WTC11 (cell line): ENCODE measurements around the gene UBASH3B. TPM values are rescaled to one million over a fixed set of nuclear protein-coding genes. Genes with fewer than 3 reads are reported as not detected.

ENCODE experiments used
- ATAC-seq: fragments of 200-7000 bp; cut with Tn5 transposase; 2 replicates; pipeline ENCODE4 v1.10.0; 2021; ENCODE audit warnings: mild to moderate bottlenecking, moderate library complexity
- CTCF ChIA-PET: fragments of 300-600 bp; sonication (Branson Sonifier 250); formaldehyde crosslinking; loops from one replicate; lab custom pipeline; 2021; ENCODE audit warnings: antibody characterized with exemption; lab: Charles Lee
- POLR2A ChIA-PET: fragments of 350-600 bp; sonication (Branson Sonifier 250); formaldehyde crosslinking; loops from one replicate; lab custom pipeline; 2021; ENCODE audit warnings: antibody characterized with exemption; lab: Charles Lee
- DNase-seq: peaks from one replicate; pipeline ENCODE4 v3.0.0; 2021; ENCODE audit warnings: low spot score
- H3K27ac Mint-ChIP-seq: 2 replicates; pipeline ENCODE4 v1.8.0; 2021; ENCODE audit warnings: mixed read lengths
- H3K27me3 Mint-ChIP-seq: 2 replicates; pipeline ENCODE4 v1.8.0; 2021; ENCODE audit warnings: low read depth, mild to moderate bottlenecking, moderate library complexity, mixed read lengths
- H3K36me3 Mint-ChIP-seq: 2 replicates; pipeline ENCODE4 v1.8.0; 2021; ENCODE audit warnings: mixed read lengths
- H3K4me1 Mint-ChIP-seq: 2 replicates; pipeline ENCODE4 v1.8.0; 2022; ENCODE audit warnings: mixed read lengths
- H3K4me3 Mint-ChIP-seq: 2 replicates; pipeline ENCODE4 v1.8.0; 2021; ENCODE audit warnings: mild to moderate bottlenecking, moderate library complexity, mixed read lengths
- H3K9me3 Mint-ChIP-seq: 2 replicates; pipeline ENCODE4 v1.8.0; 2021; ENCODE audit warnings: mixed read lengths
- ATF1 ChIP-seq: sonication (generic); formaldehyde crosslinking; IDR thresholded peaks from 2 replicates; pipeline ENCODE4 v1.8.1; 2023; ENCODE audit warnings: mild to moderate bottlenecking, moderate library complexity, missing genetic modification reagents
- CBFB ChIP-seq: sonication (generic); formaldehyde crosslinking; IDR thresholded peaks from 2 replicates; pipeline ENCODE4 v1.8.1; 2022; ENCODE audit warnings: mild to moderate bottlenecking, low read depth, missing genetic modification reagents
- ESRRA ChIP-seq: sonication (generic); formaldehyde crosslinking; IDR thresholded peaks from 2 replicates; pipeline ENCODE4 v1.8.1; 2022; ENCODE audit warnings: mild to moderate bottlenecking, missing genetic modification reagents, borderline replicate concordance
- FOXP1 ChIP-seq: sonication (generic); formaldehyde crosslinking; IDR thresholded peaks from 2 replicates; pipeline ENCODE4 v1.8.0; 2022; ENCODE audit warnings: missing genetic modification reagents, mild to moderate bottlenecking, moderate library complexity, borderline replicate concordance
- JUN ChIP-seq: sonication (generic); formaldehyde crosslinking; IDR thresholded peaks from 2 replicates; pipeline ENCODE4 v1.8.0; 2023; ENCODE audit warnings: mild to moderate bottlenecking, missing genetic modification reagents
- NFATC4 ChIP-seq: fragments of 250-450 bp; sonication (Bioruptor Pico); IDR thresholded peaks from 2 replicates; pipeline ENCODE4 v1.9.0; 2021; ENCODE audit warnings: mild to moderate bottlenecking
- SMAD3 ChIP-seq: sonication (generic); formaldehyde crosslinking; IDR thresholded peaks from 2 replicates; pipeline ENCODE4 v1.8.0; 2022; ENCODE audit warnings: missing genetic modification reagents, mild to moderate bottlenecking, borderline replicate concordance
- SOX15 ChIP-seq: fragments of 250-450 bp; sonication (Bioruptor Pico); IDR thresholded peaks from 2 replicates; pipeline ENCODE4 v1.9.0; 2021; ENCODE audit warnings: mild to moderate bottlenecking
- SP1 ChIP-seq: sonication (generic); formaldehyde crosslinking; conservative IDR thresholded peaks from 2 replicates; pipeline ENCODE4 v1.8.1; 2022; ENCODE audit warnings: missing genetic modification reagents
- TEAD1 ChIP-seq: sonication (generic); formaldehyde crosslinking; IDR thresholded peaks from 2 replicates; pipeline ENCODE4 v1.8.0; 2022; ENCODE audit warnings: mild to moderate bottlenecking, missing genetic modification reagents
- ZBTB21 ChIP-seq: sonication (generic); formaldehyde crosslinking; IDR thresholded peaks from 2 replicates; pipeline ENCODE4 v1.8.1; 2023; ENCODE audit warnings: mild to moderate bottlenecking, missing genetic modification reagents, borderline replicate concordance
- total RNA-seq: library from RNA; stranded (reverse); gene quantifications from 3 replicates; pipeline ENCODE4 v1.2.3, GENCODE V29; 2021
- TF ChIP-seq, protein P1 (sequence below): sonication (generic); formaldehyde crosslinking; IDR thresholded peaks from 2 replicates; pipeline ENCODE4 v1.8.0; 2022; ENCODE audit warnings: mild to moderate bottlenecking, missing genetic modification reagents
- TF ChIP-seq, protein P2 (sequence below): sonication (generic); formaldehyde crosslinking; IDR thresholded peaks from 2 replicates; pipeline ENCODE4 v1.8.1; 2023; ENCODE audit warnings: mild to moderate bottlenecking, missing genetic modification reagents
- TF ChIP-seq, protein P3 (sequence below): sonication (generic); formaldehyde crosslinking; conservative IDR thresholded peaks from 2 replicates; pipeline ENCODE4 v1.8.1; 2023; ENCODE audit warnings: mild to moderate bottlenecking, low read depth, missing genetic modification reagents, moderate library complexity
- TF ChIP-seq, protein P4 (sequence below): sonication (generic); formaldehyde crosslinking; IDR thresholded peaks from 2 replicates; pipeline ENCODE4 v1.8.1; 2023; ENCODE audit warnings: mild to moderate bottlenecking, missing genetic modification reagents, moderate library complexity
- TF ChIP-seq, protein P5 (sequence below): sonication (generic); formaldehyde crosslinking; conservative IDR thresholded peaks from 2 replicates; pipeline ENCODE4 v1.8.1; 2022; ENCODE audit warnings: mild to moderate bottlenecking, missing genetic modification reagents
- TF ChIP-seq, protein P6 (sequence below): sonication (generic); formaldehyde crosslinking; IDR thresholded peaks from 2 replicates; pipeline ENCODE4 v1.8.1; 2022; ENCODE audit warnings: low read depth, missing genetic modification reagents, borderline replicate concordance
- TF ChIP-seq, protein P7 (sequence below): sonication (generic); formaldehyde crosslinking; IDR thresholded peaks from 2 replicates; pipeline ENCODE4 v1.8.1; 2022; ENCODE audit warnings: low read depth, mild to moderate bottlenecking, moderate library complexity, missing genetic modification reagents, borderline replicate concordance

The UBASH3B gene
- total RNA-seq, 1 experiment from 2014 or later = 21.1 TPM

DNA sequence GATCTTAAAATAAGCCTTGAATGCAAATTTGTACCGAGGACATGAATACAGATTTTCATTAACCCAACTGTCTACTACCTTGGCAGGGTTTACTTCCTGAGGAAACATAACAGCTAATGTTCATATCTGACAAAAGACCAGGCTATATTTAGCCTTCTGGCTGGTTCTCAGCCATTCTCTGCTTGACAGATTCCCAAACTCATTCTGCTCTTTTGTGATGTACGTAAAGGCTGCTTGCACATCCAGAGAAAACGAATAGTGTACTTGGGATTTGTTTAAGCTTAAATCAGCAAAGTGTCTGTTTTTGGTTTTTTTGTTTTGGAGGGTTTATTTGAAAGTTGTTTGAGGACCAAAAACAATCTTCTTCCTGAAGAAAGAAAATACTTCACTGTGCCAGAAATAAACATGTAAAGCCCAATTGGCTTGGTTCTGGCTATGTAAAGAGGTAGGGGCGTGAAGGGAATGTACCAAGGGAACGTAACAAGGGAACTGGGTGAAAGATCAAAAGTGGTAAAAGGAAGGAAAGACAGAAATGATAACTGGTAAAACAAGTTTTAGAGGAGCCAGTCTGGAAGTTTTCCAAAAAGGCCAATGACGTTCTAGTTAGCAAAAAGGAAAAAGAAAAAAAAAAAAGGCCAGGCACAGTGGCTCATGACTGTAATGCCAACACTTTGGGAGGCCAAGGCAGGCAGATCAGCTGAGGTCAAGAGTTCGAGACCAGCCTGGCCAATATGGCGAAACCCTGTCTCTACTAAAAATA, 161.4 kb downstream of the UBASH3B start:
- Mint-ChIP-seq H3K4me3 (no peak overlapping the region), H3K36me3 (peaks cover 44% of the 10 kb centered on the region), H3K27me3 (no peaks in the 10 kb centered on the region; the same call in 1 of the 2 replicates), H3K27ac (no peak overlapping the region), H3K9me3 (peaks cover 44% of the 10 kb centered on the region), H3K4me1 (peaks cover 42% of the 10 kb centered on the region)
- ATAC-seq = no peak
- TF ChIP-seq NFATC4 (CRISPR knock-in tag) = no peak
- TF ChIP-seq FOXP1 (CRISPR knock-in tag) = no peak
- TF ChIP-seq, protein P1, sequence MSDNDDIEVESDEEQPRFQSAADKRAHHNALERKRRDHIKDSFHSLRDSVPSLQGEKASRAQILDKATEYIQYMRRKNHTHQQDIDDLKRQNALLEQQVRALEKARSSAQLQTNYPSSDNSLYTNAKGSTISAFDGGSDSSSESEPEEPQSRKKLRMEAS = no peak
- TF ChIP-seq ZBTB21 = no peak
- TF ChIP-seq, protein P2, sequence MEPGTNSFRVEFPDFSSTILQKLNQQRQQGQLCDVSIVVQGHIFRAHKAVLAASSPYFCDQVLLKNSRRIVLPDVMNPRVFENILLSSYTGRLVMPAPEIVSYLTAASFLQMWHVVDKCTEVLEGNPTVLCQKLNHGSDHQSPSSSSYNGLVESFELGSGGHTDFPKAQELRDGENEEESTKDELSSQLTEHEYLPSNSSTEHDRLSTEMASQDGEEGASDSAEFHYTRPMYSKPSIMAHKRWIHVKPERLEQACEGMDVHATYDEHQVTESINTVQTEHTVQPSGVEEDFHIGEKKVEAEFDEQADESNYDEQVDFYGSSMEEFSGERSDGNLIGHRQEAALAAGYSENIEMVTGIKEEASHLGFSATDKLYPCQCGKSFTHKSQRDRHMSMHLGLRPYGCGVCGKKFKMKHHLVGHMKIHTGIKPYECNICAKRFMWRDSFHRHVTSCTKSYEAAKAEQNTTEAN = no peak
- TF ChIP-seq, protein P3, sequence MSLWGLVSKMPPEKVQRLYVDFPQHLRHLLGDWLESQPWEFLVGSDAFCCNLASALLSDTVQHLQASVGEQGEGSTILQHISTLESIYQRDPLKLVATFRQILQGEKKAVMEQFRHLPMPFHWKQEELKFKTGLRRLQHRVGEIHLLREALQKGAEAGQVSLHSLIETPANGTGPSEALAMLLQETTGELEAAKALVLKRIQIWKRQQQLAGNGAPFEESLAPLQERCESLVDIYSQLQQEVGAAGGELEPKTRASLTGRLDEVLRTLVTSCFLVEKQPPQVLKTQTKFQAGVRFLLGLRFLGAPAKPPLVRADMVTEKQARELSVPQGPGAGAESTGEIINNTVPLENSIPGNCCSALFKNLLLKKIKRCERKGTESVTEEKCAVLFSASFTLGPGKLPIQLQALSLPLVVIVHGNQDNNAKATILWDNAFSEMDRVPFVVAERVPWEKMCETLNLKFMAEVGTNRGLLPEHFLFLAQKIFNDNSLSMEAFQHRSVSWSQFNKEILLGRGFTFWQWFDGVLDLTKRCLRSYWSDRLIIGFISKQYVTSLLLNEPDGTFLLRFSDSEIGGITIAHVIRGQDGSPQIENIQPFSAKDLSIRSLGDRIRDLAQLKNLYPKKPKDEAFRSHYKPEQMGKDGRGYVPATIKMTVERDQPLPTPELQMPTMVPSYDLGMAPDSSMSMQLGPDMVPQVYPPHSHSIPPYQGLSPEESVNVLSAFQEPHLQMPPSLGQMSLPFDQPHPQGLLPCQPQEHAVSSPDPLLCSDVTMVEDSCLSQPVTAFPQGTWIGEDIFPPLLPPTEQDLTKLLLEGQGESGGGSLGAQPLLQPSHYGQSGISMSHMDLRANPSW = no peak
- no peak for TF ChIP-seq CBFB (CRISPR knock-in tag)
- no peak for TF ChIP-seq ESRRA (CRISPR knock-in tag)
- TF ChIP-seq, protein P4, sequence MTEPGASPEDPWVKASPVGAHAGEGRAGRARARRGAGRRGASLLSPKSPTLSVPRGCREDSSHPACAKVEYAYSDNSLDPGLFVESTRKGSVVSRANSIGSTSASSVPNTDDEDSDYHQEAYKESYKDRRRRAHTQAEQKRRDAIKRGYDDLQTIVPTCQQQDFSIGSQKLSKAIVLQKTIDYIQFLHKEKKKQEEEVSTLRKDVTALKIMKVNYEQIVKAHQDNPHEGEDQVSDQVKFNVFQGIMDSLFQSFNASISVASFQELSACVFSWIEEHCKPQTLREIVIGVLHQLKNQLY = no peak
- TF ChIP-seq SOX15 (CRISPR knock-in tag) = no peak
- TF ChIP-seq, protein P5, sequence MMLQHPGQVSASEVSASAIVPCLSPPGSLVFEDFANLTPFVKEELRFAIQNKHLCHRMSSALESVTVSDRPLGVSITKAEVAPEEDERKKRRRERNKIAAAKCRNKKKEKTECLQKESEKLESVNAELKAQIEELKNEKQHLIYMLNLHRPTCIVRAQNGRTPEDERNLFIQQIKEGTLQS (CRISPR knock-in tag) = no peak
- no peak for TF ChIP-seq TEAD1
- POLR2A ChIA-PET = no interaction called here
- CTCF ChIA-PET = interaction anchor here (0.8 kb wide), 1 partner anchor 21 kb away, joined by 3 read pairs; no protein-coding TSS in a partner anchor
- DNase-seq = no peak

DNA sequence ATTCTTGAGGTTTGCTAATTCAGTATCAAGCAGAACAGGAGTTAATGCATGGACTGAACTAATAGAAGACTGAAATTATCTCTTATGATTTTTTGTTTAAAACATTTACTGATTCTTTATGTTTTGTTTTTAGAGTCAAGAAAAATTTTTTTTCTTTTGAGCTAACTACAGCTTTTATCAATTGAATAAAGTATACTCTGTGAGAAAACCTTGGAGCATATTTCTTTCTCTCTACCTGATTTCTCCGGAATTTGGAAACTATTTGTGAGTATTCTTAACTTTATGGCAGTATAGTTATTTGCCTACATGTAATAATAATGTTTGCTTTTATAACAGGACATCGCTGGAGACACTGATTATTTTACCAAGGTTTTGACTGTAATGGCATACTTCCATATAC, 164.6 kb downstream of the UBASH3B start:
- peaks cover 9% of the 10 kb centered on the region for H3K4me1 Mint-ChIP-seq
- POLR2A ChIA-PET = no interaction called here
- H3K27me3 Mint-ChIP-seq = peaks cover 4% of the 10 kb centered on the region
- DNase-seq (no peak), ATAC-seq (no peak)
- no peak overlapping the region for H3K27ac Mint-ChIP-seq
- peaks cover 76% of the 10 kb centered on the region for H3K9me3 Mint-ChIP-seq
- no peak overlapping the region for H3K4me3 Mint-ChIP-seq
- H3K36me3 Mint-ChIP-seq = peaks cover 76% of the 10 kb centered on the region
- CTCF ChIA-PET = no interaction called here
- TF ChIP-seq FOXP1 (CRISPR knock-in tag) (no peak), SP1 (no peak), ATF1 (CRISPR knock-in tag) (no peak)

DNA sequence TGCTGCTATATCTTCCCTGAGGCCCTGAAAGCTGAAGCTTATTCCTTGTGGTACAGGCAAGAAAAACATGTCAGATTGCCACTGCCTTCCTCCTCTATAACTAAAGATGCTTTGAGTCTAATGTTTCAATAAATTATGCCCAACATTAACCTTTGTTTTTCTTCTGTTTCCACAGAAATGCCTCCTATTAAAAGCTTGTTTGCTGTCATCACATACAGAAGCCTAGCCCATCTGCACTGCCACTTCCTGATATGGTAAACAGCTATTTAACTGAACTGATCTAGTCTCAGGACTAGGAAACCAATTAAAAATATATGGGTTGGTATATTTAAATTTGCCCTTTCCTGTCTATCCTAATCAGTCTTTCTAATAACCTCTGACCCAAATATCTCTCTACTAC, 165.6 kb downstream of the UBASH3B start:
- H3K36me3 Mint-ChIP-seq = peaks cover 86% of the 10 kb centered on the region
- POLR2A ChIA-PET = no interaction called here

More for the DNA sequence above, 165.6 kb downstream of the UBASH3B start:
- peaks cover 87% of the 10 kb centered on the region for H3K9me3 Mint-ChIP-seq
- ATAC-seq (no peak), DNase-seq (no peak)
- H3K27ac Mint-ChIP-seq = no peak overlapping the region
- CTCF ChIA-PET = interaction anchor here (1.0 to 1.1 kb wide), 2 partner anchors 25 to 201 kb away, joined by 3 to 5 read pairs; no protein-coding TSS in a partner anchor
- H3K4me3 Mint-ChIP-seq = no peak overlapping the region
- TF ChIP-seq JUN (CRISPR knock-in tag) (no peak), ATF1 (CRISPR knock-in tag) (no peak), CBFB (CRISPR knock-in tag) (no peak), SMAD3 (no peak)
- TF ChIP-seq, protein P6, sequence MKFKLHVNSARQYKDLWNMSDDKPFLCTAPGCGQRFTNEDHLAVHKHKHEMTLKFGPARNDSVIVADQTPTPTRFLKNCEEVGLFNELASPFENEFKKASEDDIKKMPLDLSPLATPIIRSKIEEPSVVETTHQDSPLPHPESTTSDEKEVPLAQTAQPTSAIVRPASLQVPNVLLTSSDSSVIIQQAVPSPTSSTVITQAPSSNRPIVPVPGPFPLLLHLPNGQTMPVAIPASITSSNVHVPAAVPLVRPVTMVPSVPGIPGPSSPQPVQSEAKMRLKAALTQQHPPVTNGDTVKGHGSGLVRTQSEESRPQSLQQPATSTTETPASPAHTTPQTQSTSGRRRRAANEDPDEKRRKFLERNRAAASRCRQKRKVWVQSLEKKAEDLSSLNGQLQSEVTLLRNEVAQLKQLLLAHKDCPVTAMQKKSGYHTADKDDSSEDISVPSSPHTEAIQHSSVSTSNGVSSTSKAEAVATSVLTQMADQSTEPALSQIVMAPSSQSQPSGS = no peak
- TF ChIP-seq, protein P7, sequence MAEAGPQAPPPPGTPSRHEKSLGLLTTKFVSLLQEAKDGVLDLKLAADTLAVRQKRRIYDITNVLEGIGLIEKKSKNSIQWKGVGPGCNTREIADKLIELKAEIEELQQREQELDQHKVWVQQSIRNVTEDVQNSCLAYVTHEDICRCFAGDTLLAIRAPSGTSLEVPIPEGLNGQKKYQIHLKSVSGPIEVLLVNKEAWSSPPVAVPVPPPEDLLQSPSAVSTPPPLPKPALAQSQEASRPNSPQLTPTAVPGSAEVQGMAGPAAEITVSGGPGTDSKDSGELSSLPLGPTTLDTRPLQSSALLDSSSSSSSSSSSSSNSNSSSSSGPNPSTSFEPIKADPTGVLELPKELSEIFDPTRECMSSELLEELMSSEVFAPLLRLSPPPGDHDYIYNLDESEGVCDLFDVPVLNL (CRISPR knock-in tag) = no peak
- peaks cover 8% of the 10 kb centered on the region for H3K27me3 Mint-ChIP-seq
- H3K4me1 Mint-ChIP-seq = peaks cover 9% of the 10 kb centered on the region
